ENCODE results near the gene SEM1.
"Not testable (repeated sequence)": the region's sequence is repeated elsewhere in the genome, so short reads cannot be mapped to it uniquely, and the experiment has no call there.

Gene SEM1

DNA sequence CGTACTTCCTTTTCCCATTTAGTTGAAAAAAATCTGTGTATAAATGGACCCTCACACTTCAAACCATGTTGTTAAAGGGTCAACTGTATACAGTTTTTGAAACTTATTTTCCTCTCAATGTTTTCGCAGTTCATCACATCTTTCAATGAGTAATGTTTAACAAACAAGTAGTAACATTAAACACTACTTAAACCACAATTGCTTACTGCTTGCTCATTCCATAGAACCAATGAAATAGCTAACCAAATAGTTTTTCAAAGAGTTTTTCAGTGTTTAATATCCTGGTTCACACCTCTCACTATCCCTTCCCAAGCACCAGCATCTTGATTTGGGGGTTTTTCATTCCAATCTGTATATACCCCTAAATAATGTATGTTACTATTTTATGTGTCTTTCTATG is 9.1 kb downstream of the SEM1 start:
- no peak for DNase-seq

GRCh38 chr7:96699219-96699871 is 10.3 kb downstream of the SEM1 start:
- no peak for DNase-seq

DNA sequence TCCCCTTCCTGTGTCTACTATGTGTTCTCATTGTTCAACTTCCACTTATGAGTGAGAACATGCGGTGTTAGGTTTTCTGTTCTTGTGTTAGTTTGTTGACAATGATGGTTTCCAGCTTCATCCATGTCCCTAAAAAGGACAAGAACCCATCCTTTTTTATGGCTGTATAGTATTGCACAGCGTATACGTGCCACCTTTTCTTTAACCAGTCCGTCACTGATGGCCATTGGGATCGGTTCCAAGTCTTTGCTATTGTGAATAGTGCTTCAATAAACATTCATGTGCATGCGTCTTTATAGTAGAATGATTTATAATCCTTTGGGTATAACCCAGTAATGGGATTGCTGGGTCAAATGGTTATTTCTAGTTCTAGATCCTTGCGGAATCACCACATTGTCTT is 11.2 kb downstream of the SEM1 start:
- not testable (repeated sequence) for DNase-seq

DNA sequence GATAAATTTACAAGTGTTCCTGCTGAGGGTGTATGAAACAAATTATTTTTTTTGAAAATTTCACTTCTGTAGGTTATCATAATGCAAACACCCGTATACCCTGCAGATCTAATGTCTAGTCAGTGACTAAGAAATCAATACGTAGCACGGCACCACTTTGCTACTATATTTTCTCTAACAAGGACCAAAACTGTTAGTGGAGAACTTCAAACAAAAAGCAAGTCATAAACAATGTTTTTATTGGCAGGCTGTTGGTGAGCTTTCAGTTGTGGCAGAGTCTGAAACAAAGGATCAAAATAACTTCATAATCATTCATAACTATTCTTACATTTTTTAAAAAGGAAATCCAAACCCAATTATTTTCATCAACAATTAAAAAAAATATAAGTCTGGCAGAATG is 11.8 kb downstream of the SEM1 start:
- DNase-seq = no peak

DNA sequence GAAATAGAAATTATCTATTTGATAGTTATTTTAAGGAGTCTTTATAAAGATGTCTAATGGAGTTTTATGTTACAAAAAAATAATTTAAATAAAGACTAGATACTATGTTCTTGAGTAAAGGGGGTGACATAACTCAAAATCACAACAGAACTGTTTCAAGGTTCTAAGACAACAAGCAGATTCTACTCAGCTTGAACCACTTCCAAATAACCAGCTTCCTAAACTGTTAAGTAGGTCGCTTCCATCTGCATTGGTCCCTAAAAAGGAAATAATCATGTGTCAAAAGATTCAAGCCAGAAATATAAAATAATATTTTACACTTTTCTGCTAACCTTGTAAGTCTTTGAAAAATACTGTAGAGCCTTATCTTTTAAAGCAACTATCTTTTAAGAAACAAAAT is 14.1 kb downstream of the SEM1 start:
- DNase-seq = no peak

DNA sequence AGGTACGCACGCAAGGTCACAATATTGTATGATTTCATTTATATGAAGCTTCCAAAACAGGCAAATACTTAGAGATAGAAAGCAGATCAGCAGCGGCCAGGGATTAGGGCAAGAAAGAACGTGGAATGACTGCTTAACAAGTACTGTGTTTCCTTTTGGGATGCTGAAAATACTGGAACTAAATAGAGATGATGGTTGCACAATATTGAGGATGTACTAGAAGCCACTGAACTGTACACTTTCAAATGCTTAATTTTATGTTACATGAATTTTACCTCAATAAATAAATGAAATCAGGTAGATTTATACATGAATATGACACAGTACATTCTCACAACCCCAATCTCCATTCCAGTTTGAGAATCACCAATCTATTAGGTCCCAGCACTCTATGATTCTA is 15.6 kb downstream of the SEM1 start:
- no peak for DNase-seq

DNA sequence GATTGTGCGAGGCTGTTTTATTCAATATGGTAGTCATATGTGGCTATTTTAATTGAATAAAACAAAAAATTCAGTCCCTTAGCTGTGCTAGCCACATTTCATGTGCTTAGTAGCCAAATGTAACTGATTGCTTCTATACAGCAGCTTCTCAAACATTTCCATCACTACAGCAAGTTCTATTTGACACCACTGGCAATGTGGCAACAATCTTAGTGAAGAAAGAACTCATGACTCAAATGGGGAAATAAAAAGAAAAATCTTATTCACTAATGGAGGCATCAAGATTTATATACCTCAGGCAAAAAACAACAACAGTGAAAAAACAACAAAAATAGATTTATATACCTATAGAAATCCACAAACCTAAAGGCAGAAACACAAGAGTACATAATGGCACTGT is 17.9 kb downstream of the SEM1 start:
- no peak for DNase-seq

- DNase-seq = no peak
Measured at GRCh38 chr7:96689414-96689813, 20.2 kb downstream of the SEM1 start.

DNA sequence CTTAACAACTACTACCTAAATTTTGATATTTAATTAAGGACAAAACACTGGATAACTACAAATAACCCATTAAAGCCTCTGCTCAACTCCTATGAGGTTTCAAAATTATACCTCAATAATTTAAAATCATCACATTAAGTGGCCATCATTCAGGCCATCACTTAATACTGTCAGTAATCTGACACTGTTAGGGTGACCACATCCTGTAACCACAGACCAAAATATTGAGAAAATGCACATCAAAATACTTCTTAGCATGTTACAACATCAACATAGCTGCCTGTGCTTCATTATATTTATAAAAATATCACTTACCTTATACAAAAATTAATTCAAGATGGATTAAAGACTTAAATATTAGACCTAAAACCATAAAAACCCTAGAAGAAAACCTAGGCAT is 23.3 kb downstream of the SEM1 start:
- no peak for DNase-seq

DNA sequence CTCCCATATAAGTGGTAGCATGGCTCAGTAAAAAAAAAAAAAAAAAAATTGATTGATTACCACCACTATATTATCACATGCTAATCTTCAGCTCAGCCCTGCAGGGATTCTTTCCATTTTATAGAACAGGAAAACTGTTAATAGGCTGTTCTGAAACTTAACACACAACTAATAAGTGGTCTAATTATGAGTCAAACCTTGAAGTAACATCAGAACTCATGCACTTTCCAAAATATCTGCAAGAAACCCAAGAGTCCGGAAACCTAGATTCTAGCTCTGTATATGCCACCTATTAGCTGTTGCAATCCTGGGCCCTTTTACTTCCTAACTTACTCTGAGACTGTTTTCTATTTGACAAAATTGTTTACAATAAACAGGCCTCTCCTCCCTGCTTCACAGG is 23.9 kb downstream of the SEM1 start:
- DNase-seq = no peak

GRCh38 chr7:96685353-96685752 is 24.3 kb downstream of the SEM1 start:
- DNase-seq = no peak

GRCh38 chr7:96679886-96680285 is 29.8 kb downstream of the SEM1 start:
- no peak for DNase-seq

DNA sequence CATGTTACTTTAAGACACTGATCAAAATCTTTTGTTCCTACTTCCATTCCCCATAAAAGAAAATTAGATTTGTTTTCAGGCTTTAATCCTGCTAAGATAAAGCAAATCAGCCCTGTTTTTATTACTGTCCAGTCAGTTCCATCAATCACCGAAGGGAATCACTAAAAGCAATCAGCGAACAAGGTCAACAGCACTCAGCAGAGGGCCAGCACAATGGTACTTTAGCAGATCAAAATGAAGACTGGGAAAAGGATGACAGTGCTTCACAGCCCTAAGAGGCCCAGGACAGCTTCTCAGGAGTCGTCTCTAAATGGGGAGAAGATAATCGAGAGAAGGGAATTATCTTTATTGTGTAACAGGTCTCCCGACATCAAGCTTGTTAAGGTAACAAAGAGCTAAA is 32.7 kb downstream of the SEM1 start:
- no peak for DNase-seq

GRCh38 chr7:96675548-96675947 is 34.1 kb downstream of the SEM1 start:
- DNase-seq = no peak

DNA sequence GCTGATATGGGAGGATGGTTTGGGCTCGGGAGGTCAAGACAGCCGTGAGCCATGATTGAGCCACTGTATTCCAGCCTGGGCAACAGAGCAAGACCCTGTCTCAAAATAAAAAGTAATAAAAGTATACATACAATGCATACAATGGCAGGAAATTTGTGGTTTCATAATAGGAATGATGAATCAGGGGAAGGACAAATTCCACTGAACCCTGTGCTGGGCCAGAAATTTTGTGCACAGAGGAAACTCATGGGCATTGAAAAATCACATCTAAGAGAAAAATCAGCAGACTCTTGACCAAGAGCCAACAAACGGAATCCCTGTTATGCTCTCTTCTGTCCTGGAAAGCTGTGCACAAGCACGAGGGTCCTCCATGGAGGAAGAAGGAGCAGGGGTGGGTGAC is 35.1 kb downstream of the SEM1 start:
- DNase-seq = no peak

GRCh38 chr7:96671854-96672253 is 37.8 kb downstream of the SEM1 start:
- DNase-seq = no peak

GRCh38 chr7:96670338-96671289 is 39.0 kb downstream of the SEM1 start:
- DNase-seq = no peak

DNA sequence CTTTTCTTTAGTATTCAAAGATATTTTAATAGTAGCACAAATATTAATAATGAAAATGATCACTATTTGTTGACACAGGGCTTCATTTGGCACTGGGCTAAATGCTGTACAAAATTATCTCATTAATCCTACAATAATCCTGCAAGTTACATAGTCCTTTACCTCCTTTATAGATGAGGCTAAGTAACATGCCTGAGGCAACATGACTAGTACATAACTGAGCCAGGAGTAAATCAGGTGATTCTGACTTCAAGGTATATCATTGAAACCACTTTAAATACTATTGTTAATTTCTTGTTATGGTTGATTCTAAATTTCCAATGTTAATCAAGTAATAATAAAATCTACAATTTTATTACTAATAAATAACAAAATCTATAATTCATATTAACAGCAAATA is 39.8 kb downstream of the SEM1 start:
- DNase-seq = no peak

DNA sequence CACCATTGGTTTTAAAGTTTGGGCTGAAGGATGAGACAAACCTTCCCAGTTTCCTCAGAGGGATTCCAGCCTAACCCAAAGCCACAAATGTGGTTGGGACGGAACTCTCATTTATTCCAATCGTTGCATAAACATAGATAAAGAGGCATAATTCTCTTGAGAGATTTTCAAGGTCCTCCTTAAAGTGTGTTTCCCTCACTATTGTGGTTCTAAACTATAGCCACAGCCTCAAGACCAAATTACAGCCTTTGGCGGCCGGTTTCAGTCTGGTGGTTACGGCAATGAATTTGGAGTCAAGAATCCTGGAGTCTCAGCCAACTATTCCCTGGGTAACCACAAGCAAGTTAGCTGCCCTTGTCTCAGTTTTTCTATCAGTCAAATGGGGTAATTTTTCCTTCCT is 42.6 kb downstream of the SEM1 start:
- DNase-seq = no peak

- no peak for DNase-seq
Measured at GRCh38 chr7:96665689-96666088, 44.0 kb downstream of the SEM1 start.

DNA sequence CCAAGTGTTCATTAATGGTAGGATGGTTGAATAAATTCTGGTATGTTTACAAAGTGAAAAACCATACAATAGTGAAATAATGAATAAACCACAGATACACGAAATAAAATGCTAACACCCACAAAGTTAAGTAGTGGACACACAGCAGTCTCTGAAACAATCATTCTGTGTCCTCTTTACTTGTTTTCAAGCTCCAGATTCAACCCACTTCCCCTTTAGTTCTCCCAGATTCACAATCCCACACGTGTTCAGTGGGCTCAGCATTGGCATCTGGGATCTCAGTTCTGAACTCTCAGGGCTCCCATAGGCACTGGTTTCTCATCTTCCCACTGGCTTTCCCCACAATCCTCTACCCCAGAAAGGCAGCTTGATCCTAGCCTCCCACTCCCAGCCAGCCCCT is 44.9 kb downstream of the SEM1 start:
- DNase-seq = no peak

DNA sequence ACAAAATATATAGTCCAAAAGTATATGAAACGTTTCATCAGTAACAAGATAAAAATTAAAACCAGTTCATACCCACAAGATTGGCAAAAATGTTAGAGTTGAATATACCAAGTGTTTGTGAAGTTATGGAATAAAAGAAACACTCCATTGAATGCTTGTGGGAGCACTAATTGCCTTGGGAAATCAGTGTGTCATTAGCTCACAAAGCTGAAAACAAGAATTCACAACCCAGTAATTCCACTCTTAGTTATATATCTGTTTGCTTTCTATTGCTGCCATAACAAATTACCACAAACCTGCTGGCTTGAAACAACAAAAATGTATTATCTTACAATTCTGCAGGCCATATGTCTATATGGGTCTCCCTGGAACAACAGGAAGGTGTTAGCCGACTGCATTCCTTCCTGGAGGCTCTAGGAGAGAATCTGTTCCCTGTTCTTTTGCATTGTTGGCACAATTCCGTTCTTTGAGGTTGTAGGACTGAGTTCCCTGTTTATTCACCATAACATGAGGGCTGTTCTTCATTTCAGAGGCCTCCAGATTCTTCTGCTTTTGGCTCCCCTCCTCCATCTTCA is 45.7 kb downstream of the SEM1 start:
- no peak for DNase-seq

GRCh38 chr7:96663457-96663856 is 46.2 kb downstream of the SEM1 start:
- no peak for DNase-seq

DNA sequence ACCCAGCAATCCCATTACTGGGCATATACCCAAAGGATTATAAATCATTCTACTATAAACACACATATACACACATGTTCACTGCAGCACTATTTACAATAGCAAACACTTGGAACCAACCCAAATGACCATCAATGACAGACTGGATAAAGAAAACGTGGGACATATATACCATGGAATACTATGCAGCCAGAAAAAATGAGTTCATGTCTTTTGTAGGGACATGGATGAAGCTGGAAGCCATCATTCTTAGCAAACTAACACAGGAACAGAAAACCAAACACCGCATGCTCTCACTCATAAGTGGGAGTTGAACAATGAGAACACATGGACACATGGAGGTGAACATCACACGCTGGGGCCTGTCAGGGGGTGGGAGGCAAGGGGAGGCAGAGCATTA is 47.5 kb downstream of the SEM1 start:
- DNase-seq = not testable (repeated sequence)

Data from NCI-H1048 (cell line).